SK-N-SH treated with all-trans-retinoic acid at 6 μM for 48 hours (cell line): ENCODE data around the gene LRCH3.

Experiments
- ATAC-seq: fragments of 200-7000 bp; cut with Tn5 transposase; 3 replicates; pipeline ENCODE4 v1.9.1; 2020; ENCODE audit warnings: mild to moderate bottlenecking, moderate library complexity
- ARNTL ChIP-seq: fragments of 450-650 bp; formaldehyde crosslinking; IDR thresholded peaks from 2 replicates; pipeline ENCODE4 v1.5.0; 2020; ENCODE audit warnings: low read depth, mild to moderate bottlenecking, moderate library complexity, borderline replicate concordance
- CSDC2 ChIP-seq: fragments of 250-450 bp; sonication (Bioruptor Pico); IDR thresholded peaks from 2 replicates; pipeline ENCODE4 v1.5.0; 2020; ENCODE audit warnings: mild to moderate bottlenecking, moderate library complexity
- CSRNP3 ChIP-seq: fragments of 250-450 bp; sonication (Bioruptor Pico); IDR thresholded peaks from 2 replicates; pipeline ENCODE4 v1.5.1; 2021; ENCODE audit warnings: mild to moderate bottlenecking, moderate library complexity
- ESRRG ChIP-seq: fragments of 250-450 bp; sonication (Bioruptor Pico); IDR thresholded peaks from 2 replicates; pipeline ENCODE4 v1.6.1; 2021; ENCODE audit warnings: mild to moderate bottlenecking
- GLIS3 ChIP-seq: fragments of 250-450 bp; sonication (Bioruptor Pico); IDR thresholded peaks from 2 replicates; pipeline ENCODE4 v1.5.0; 2020; ENCODE audit warnings: mild to moderate bottlenecking, moderate library complexity
- ISL1 ChIP-seq: fragments of 250-450 bp; sonication (Bioruptor Pico); IDR thresholded peaks from 2 replicates; pipeline ENCODE4 v2.1.2; 2022; ENCODE audit warnings: mild to moderate bottlenecking, moderate library complexity
- OSR1 ChIP-seq: fragments of 250-450 bp; sonication (Bioruptor Pico); IDR thresholded peaks from 2 replicates; pipeline ENCODE4 v1.8.0; 2022; ENCODE audit warnings: moderate library complexity, mild to moderate bottlenecking, inconsistent platforms
- PATZ1 ChIP-seq: fragments of 250-450 bp; sonication (Bioruptor Pico); IDR thresholded peaks from 2 replicates; pipeline ENCODE4 v1.8.0; 2020; ENCODE audit warnings: mild to moderate bottlenecking, moderate library complexity, borderline replicate concordance
- POU6F1 ChIP-seq: fragments of 250-450 bp; sonication (Bioruptor Pico); IDR thresholded peaks from 2 replicates; pipeline ENCODE4 v1.8.0; 2021; ENCODE audit warnings: low read depth, mild to moderate bottlenecking, moderate library complexity, borderline replicate concordance
- PPARA ChIP-seq: fragments of 250-450 bp; sonication (Bioruptor Pico); IDR thresholded peaks from 2 replicates; pipeline ENCODE4 v1.5.0; 2020; ENCODE audit warnings: mild to moderate bottlenecking, borderline replicate concordance
- RARB ChIP-seq: fragments of 250-450 bp; sonication (Bioruptor Pico); IDR thresholded peaks from 2 replicates; pipeline ENCODE4 v1.8.0; 2021; ENCODE audit warnings: mild to moderate bottlenecking, moderate library complexity
- SNAI2 ChIP-seq: fragments of 250-450 bp; sonication (Bioruptor Pico); IDR thresholded peaks from 2 replicates; pipeline ENCODE4 v1.5.0; 2020; ENCODE audit warnings: mild to moderate bottlenecking, moderate library complexity
- TCF4 ChIP-seq: fragments of 250-450 bp; sonication (Bioruptor Pico); IDR thresholded peaks from 2 replicates; pipeline ENCODE4 v1.8.0; 2021; ENCODE audit warnings: mild to moderate bottlenecking, moderate library complexity, borderline replicate concordance
- TSHZ2 ChIP-seq: fragments of 250-450 bp; sonication (Bioruptor Pico); IDR thresholded peaks from 2 replicates; pipeline ENCODE4 v1.5.0; 2020; ENCODE audit warnings: mild to moderate bottlenecking, moderate library complexity
- ZC3H10 ChIP-seq: fragments of 250-450 bp; sonication (Bioruptor Pico); IDR thresholded peaks from 2 replicates; pipeline ENCODE4 v1.5.1; 2021; ENCODE audit warnings: mild to moderate bottlenecking, moderate library complexity
- ZFP3 ChIP-seq: fragments of 250-450 bp; sonication (Bioruptor Pico); IDR thresholded peaks from 2 replicates; pipeline ENCODE4 v1.5.0; 2020; ENCODE audit warnings: mild to moderate bottlenecking, moderate library complexity
- ZFP30 ChIP-seq: fragments of 450-650 bp; formaldehyde crosslinking; IDR thresholded peaks from 2 replicates; pipeline ENCODE4 v1.5.0; 2022; ENCODE audit warnings: mild to moderate bottlenecking, moderate library complexity
- ZNF565 ChIP-seq: fragments of 450-650 bp; formaldehyde crosslinking; conservative IDR thresholded peaks from 2 replicates; pipeline ENCODE4 v1.5.0; 2020; ENCODE audit warnings: low read depth, mild to moderate bottlenecking, moderate library complexity
- ZNF70 ChIP-seq: fragments of 450-650 bp; formaldehyde crosslinking; IDR thresholded peaks from 2 replicates; pipeline ENCODE4 v1.5.0; 2020; ENCODE audit warnings: mild to moderate bottlenecking, moderate library complexity

The LRCH3 gene

GRCh38 chr3:197866035-197866434 lies 75.0 kb downstream of the LRCH3 start:
- TF ChIP-seq ZFP3 (no peak), CSDC2 (CRISPR knock-in tag) (no peak), POU6F1 (no peak), ZFP30 (CRISPR knock-in tag) (no peak), ESRRG (CRISPR knock-in tag) (no peak), ZC3H10 (CRISPR knock-in tag) (no peak), OSR1 (no peak), PPARA (CRISPR knock-in tag) (no peak), TSHZ2 (CRISPR knock-in tag) (no peak), ZNF565 (CRISPR knock-in tag) (no peak)
- no peak for ATAC-seq

GRCh38 chr3:197873329-197873728 lies 82.3 kb downstream of the LRCH3 start:
- TF ChIP-seq TSHZ2 (CRISPR knock-in tag) (no peak), ZFP30 (CRISPR knock-in tag) (no peak), SNAI2 (CRISPR knock-in tag) (no peak), ZFP3 (no peak), PPARA (CRISPR knock-in tag) (no peak), ZNF70 (CRISPR knock-in tag) (no peak), ESRRG (CRISPR knock-in tag) (no peak), GLIS3 (CRISPR knock-in tag) (no peak), TCF4 (no peak), CSRNP3 (no peak), PATZ1 (CRISPR knock-in tag) (no peak)
- no peak for ATAC-seq

DNA sequence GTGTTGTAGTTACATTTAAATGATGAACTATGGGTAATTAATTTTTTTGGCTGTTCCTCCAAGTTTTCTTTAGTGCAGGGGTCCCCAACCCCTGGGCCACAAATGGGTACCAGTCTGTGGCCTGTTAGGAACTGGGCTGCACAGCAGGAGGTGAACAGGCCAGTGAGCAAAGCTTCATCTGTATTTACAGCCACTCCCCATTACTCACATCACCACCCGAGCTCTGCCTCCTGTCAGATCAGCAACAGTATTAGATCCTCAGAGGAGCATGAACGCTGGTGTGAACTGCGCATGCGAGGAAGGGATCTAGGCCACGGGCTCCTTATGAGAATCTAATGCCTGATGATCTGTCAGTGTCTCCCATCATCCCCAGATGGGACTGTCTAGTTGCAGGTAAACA lies 83.0 kb downstream of the LRCH3 start:
- no peak for ATAC-seq

GRCh38 chr3:197874653-197875052 lies 83.6 kb downstream of the LRCH3 start:
- ATAC-seq, result no peak
- no peak for TF ChIP-seq SNAI2 (CRISPR knock-in tag)
- TF ChIP-seq, all 23 proteins: peak for 0

More for the DNA sequence above, 83.0 kb downstream of the LRCH3 start:
- no peak for TF ChIP-seq ESRRG (CRISPR knock-in tag)
- TF ChIP-seq CSDC2 (CRISPR knock-in tag), result no peak
- no peak for TF ChIP-seq ARNTL (CRISPR knock-in tag)
- no peak for TF ChIP-seq RARB
- no peak for TF ChIP-seq ISL1 (CRISPR knock-in tag)
